DOHH2 (cell line): ENCODE results near the gene SMC1B.

ENCODE experiments used
- CTCF ChIP-seq: fragments of 200-600 bp; sonication (generic); IDR thresholded peaks from one replicate; pipeline ENCODE4 v1.5.1; 2014; ENCODE audit warnings: antibody characterized with exemption, mild to moderate bottlenecking, low read depth, low read length; ENCODE audit not compliant: poor library complexity, severe bottlenecking
- EZH2phosphoT487 ChIP-seq: fragments of 200-600 bp; sonication (generic); IDR thresholded peaks from 2 replicates; pipeline ENCODE4 v1.6.1; 2017; ENCODE audit warnings: borderline replicate concordance, mild to moderate bottlenecking, antibody characterized with exemption, low read length, moderate library complexity, mixed read lengths

DNA sequence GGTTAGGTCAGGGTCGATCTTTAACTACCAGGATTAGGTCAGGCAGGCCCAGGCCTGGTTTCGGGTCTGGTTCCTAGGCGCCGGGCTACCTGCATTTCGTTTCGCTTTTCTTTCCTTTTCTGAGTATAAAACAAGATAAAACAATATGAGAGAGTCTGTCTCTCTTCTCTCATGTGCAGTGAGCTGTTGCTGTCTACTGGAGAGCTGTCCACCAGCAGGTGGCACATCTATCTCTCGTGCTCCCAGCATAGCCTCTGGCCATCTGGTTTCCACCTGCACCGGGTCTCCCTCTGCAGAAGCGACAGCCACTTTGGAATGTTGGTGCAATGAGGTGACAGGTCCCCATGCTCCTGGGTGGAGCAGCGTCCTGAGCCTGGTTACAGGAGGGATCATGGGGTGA is 27.7 kb upstream of the SMC1B start:
- TF ChIP-seq CTCF (peak; percentile 57), EZH2phosphoT487 (no peak)
